A549 (cell line): ENCODE results near the gene TSG101. TPM values are rescaled to one million over a fixed set of nuclear protein-coding genes. Genes with fewer than 3 reads are reported as not detected.

Source experiments
- CBX8 ChIP-seq: fragments of 200-600 bp; sonication (generic); IDR thresholded peaks from 2 replicates; pipeline ENCODE4 v1.6.1; 2016
- CHD2 ChIP-seq: fragments of 150-350 bp; IDR thresholded peaks from 2 replicates; pipeline ENCODE4 v1.6.1; 2014; ENCODE audit warnings: low read length; ENCODE audit not compliant: partially characterized antibody
- CTCF ChIP-seq: fragments of >200 bp; sonication (Bioruptor Twin); formaldehyde crosslinking; IDR thresholded peaks from 3 replicates; pipeline ENCODE4 v1.5.1; 2016
- ELK1 ChIP-seq: fragments of 150-350 bp; IDR thresholded peaks from 2 replicates; pipeline ENCODE4 v1.6.1; 2014; ENCODE audit warnings: low read depth, mild to moderate bottlenecking, low read length
- EP300 ChIP-seq, 2 experiments: fragments of >200 bp; sonication (Bioruptor Twin); formaldehyde crosslinking; IDR thresholded peaks; 2 replicates in 1 of 2; 3 replicates in 1 of 2; pipeline ENCODE4 v1.6.1; 2016 to 2017
- FOSB ChIP-seq: fragments of 250-450 bp; sonication (Bioruptor Pico); IDR thresholded peaks from 2 replicates; pipeline ENCODE4 v1.5.0; 2020; ENCODE audit warnings: mild to moderate bottlenecking, moderate library complexity
- FOSL2 ChIP-seq, 2 experiments: fragments of 450-650 bp in 1 of 2; fragments of >200 bp in 1 of 2; sonication (Bioruptor Twin) in 1 of 2; formaldehyde crosslinking; IDR thresholded peaks; 2 replicates each; pipeline versions ENCODE4 v1.5.0 to v1.6.1; 2016 to 2020; ENCODE audit warnings: mild to moderate bottlenecking in 1 of 2, moderate library complexity in 1 of 2
- HDAC2 ChIP-seq: fragments of 200-600 bp; sonication (generic); IDR thresholded peaks from 2 replicates; pipeline ENCODE4 v1.6.1; 2016
- HMGXB4 ChIP-seq: fragments of 250-450 bp; sonication (Bioruptor Pico); IDR thresholded peaks from 2 replicates; pipeline ENCODE4 v1.5.0; 2021; ENCODE audit warnings: mild to moderate bottlenecking, moderate library complexity, borderline replicate concordance
- HOXA7 ChIP-seq: fragments of 250-450 bp; sonication (Bioruptor Pico); IDR thresholded peaks from 2 replicates; pipeline ENCODE4 v1.5.0; 2020; ENCODE audit warnings: mild to moderate bottlenecking, moderate library complexity
- KDM5A ChIP-seq: fragments of 200-600 bp; sonication (generic); IDR thresholded peaks from 2 replicates; pipeline ENCODE4 v1.6.1; 2016; ENCODE audit warnings: antibody characterized with exemption, mild to moderate bottlenecking
- MYC ChIP-seq: IDR thresholded peaks from 2 replicates; pipeline ENCODE4 v1.6.1; 2012; ENCODE audit warnings: mild to moderate bottlenecking, inconsistent platforms, low read length, improper control_type of control experiment, borderline replicate concordance
- NFE2L2 ChIP-seq: fragments of 150-350 bp; conservative IDR thresholded peaks from 2 replicates; pipeline ENCODE4 v1.6.1; 2014; ENCODE audit warnings: low read length
- NPAS2 ChIP-seq: fragments of 250-450 bp; sonication (Bioruptor Pico); IDR thresholded peaks from 2 replicates; pipeline ENCODE4 v1.8.0; 2022; ENCODE audit warnings: mild to moderate bottlenecking, moderate library complexity, borderline replicate concordance
- PHF8 ChIP-seq: fragments of 200-600 bp; sonication (generic); IDR thresholded peaks from 2 replicates; pipeline ENCODE4 v1.6.1; 2016; ENCODE audit warnings: low read depth, mild to moderate bottlenecking, antibody characterized with exemption, moderate library complexity, borderline replicate concordance
- RCOR1 ChIP-seq: fragments of 150-350 bp; IDR thresholded peaks from 2 replicates; pipeline ENCODE4 v1.6.1; 2014; ENCODE audit warnings: antibody characterized with exemption, low read length, low read depth
- SREBF2 ChIP-seq: fragments of 450-650 bp; IDR thresholded peaks from 2 replicates; pipeline ENCODE4 v1.6.1; 2014; ENCODE audit warnings: mild to moderate bottlenecking, moderate library complexity
- polyA plus RNA-seq, 4 experiments: library from polyadenylated mRNA; depleted of rRNA in 3 of 4; stranded (reverse); fragments of >200 nt; fragmentation: RNase III in 1 of 4; extraction: RNeasy Plus Mini Kit Qiagen cat#74134 plus additional on column Dnase treatment in 1 of 4; gene quantifications; 2 replicates in 3 of 4; 3 replicates in 1 of 4; pipeline ENCODE4 v1.2.3, GENCODE V29; 2011 to 2017
- TF ChIP-seq, protein P1 (sequence below): fragments of 200-600 bp; sonication (generic); IDR thresholded peaks from 2 replicates; pipeline ENCODE4 v1.6.1; 2016; ENCODE audit warnings: antibody characterized with exemption, mild to moderate bottlenecking, moderate library complexity
- TF ChIP-seq, protein P2 (sequence below): IDR thresholded peaks from 2 replicates; pipeline ENCODE4 v1.6.1; 2012
- TF ChIP-seq, protein P3 (sequence below): IDR thresholded peaks from 2 replicates; pipeline ENCODE4 v1.6.1; 2012; ENCODE audit warnings: low read depth, borderline replicate concordance

TSG101 gene
- polyA plus RNA-seq, 2 of the 4 experiments (the other 2 are of a cell fraction): 112 to 161 TPM

- TF ChIP-seq, protein P1, sequence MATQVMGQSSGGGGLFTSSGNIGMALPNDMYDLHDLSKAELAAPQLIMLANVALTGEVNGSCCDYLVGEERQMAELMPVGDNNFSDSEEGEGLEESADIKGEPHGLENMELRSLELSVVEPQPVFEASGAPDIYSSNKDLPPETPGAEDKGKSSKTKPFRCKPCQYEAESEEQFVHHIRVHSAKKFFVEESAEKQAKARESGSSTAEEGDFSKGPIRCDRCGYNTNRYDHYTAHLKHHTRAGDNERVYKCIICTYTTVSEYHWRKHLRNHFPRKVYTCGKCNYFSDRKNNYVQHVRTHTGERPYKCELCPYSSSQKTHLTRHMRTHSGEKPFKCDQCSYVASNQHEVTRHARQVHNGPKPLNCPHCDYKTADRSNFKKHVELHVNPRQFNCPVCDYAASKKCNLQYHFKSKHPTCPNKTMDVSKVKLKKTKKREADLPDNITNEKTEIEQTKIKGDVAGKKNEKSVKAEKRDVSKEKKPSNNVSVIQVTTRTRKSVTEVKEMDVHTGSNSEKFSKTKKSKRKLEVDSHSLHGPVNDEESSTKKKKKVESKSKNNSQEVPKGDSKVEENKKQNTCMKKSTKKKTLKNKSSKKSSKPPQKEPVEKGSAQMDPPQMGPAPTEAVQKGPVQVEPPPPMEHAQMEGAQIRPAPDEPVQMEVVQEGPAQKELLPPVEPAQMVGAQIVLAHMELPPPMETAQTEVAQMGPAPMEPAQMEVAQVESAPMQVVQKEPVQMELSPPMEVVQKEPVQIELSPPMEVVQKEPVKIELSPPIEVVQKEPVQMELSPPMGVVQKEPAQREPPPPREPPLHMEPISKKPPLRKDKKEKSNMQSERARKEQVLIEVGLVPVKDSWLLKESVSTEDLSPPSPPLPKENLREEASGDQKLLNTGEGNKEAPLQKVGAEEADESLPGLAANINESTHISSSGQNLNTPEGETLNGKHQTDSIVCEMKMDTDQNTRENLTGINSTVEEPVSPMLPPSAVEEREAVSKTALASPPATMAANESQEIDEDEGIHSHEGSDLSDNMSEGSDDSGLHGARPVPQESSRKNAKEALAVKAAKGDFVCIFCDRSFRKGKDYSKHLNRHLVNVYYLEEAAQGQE: no peak
- TF ChIP-seq FOSB (no peak), ELK1 (peak; percentile 66; the same call in 1 of the 2 replicates), CBX8 (no peak), KDM5A (0 out of 2 replicates have a peak, but pooled peaks have one; percentile 37), EP300 (IDR thresholded peaks at IDR 0.05) (0 out of 5 replicates have a peak, but pooled peaks of 1 of the 2 experiments have one; percentile 9), HMGXB4 (no peak), NPAS2 (CRISPR knock-in tag) (no peak), CTCF (no peak), RCOR1 (no peak), SREBF2 (no peak), FOSL2 (IDR thresholded peaks at IDR 0.05) (no peak), FOSL2 (CRISPR knock-in tag; IDR thresholded peaks at IDR 0.05) (no peak), HDAC2 (no peak), MYC (peak; percentile 35; the same call in 1 of the 2 replicates), CHD2 (no peak), HOXA7 (CRISPR knock-in tag) (no peak), NFE2L2 (no peak), PHF8 (peak; percentile 97)
- TF ChIP-seq, protein P2, sequence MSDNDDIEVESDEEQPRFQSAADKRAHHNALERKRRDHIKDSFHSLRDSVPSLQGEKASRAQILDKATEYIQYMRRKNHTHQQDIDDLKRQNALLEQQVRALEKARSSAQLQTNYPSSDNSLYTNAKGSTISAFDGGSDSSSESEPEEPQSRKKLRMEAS: peak; percentile 89
- TF ChIP-seq, protein P3, sequence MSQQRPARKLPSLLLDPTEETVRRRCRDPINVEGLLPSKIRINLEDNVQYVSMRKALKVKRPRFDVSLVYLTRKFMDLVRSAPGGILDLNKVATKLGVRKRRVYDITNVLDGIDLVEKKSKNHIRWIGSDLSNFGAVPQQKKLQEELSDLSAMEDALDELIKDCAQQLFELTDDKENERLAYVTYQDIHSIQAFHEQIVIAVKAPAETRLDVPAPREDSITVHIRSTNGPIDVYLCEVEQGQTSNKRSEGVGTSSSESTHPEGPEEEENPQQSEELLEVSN: no peak
Observed at GRCh38 chr11:18526521-18527296, at the start of gene TSG101 (continued).
